Measurements from ENCODE around the gene NEK4. TPM values are rescaled to one million over a fixed set of nuclear protein-coding genes. Genes with fewer than 3 reads are reported as not detected.

Gene NEK4
- total and polyA plus RNA-seq, 10 of the 15 experiments (the other 5 are each of a cell fraction or from before 2014, with no cell fraction given), result 7.0 to 29.1 (median 16.4) TPM

DNA sequence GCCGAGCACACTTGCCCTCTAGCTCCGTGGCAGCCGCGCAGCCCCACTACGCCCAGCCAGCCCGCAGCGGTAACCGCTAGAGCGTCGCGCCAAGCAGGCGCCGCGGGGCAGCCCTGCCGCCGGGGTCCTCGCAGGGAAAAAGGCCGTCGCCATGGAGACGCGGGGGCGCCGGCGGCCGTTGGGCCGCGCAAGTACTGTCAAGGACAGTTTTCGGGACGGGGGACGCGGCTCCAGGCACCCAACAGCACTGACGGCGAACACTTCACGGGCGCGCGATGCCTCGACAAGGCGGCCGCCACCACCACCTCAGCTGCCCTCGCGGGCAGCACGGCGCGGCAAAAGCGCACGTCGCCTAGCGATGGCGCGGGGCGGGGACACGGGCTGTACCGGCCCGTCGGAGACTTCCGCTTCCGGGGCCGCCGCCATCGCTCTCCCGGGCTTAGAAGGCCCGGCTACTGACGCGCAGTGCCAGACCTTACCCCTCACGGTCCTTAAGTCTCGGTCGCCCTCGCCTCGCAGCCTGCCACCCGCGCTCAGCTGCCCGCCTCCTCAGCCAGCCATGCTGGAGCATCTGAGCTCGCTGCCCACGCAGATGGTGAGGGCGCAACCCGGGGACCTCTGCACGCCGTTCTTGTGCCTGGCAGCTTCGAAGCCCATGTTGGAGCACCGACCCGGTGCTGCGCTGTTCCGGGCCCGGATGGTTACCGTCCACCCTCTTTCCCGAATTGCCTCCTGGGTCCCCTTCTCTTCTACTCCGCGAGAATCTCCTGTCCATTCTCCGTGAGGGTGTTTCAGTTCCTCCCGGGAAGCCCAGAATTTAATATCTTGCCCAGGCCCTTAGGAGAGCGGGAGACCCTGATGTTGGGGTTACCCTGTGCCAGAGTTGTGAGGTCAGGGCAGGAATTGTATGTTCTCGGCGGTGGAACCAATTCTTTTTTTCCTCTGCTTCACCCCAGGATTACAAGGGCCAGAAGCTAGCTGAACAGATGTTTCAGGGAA lies 64.8 kb downstream of the NEK4 start, which contains the start of the genes GLT8D1 and SPCS1 (continued):
- TF ChIP-seq, protein P1, sequence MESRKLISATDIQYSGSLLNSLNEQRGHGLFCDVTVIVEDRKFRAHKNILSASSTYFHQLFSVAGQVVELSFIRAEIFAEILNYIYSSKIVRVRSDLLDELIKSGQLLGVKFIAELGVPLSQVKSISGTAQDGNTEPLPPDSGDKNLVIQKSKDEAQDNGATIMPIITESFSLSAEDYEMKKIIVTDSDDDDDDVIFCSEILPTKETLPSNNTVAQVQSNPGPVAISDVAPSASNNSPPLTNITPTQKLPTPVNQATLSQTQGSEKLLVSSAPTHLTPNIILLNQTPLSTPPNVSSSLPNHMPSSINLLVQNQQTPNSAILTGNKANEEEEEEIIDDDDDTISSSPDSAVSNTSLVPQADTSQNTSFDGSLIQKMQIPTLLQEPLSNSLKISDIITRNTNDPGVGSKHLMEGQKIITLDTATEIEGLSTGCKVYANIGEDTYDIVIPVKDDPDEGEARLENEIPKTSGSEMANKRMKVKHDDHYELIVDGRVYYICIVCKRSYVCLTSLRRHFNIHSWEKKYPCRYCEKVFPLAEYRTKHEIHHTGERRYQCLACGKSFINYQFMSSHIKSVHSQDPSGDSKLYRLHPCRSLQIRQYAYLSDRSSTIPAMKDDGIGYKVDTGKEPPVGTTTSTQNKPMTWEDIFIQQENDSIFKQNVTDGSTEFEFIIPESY (IDR thresholded peaks at IDR 0.05), result no peak
- TF ChIP-seq, protein P2, sequence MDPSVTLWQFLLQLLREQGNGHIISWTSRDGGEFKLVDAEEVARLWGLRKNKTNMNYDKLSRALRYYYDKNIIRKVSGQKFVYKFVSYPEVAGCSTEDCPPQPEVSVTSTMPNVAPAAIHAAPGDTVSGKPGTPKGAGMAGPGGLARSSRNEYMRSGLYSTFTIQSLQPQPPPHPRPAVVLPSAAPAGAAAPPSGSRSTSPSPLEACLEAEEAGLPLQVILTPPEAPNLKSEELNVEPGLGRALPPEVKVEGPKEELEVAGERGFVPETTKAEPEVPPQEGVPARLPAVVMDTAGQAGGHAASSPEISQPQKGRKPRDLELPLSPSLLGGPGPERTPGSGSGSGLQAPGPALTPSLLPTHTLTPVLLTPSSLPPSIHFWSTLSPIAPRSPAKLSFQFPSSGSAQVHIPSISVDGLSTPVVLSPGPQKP (IDR thresholded peaks at IDR 0.05; ENCODE audit: low read depth, low read length), result peak; percentile 69
- TF ChIP-seq ZZZ3 (IDR thresholded peaks at IDR 0.05; ENCODE audit: control insufficient read depth, insufficient read length, low read depth), result no peak
- TF ChIP-seq MYB (IDR thresholded peaks at IDR 0.05; ENCODE audit: borderline replicate concordance, low read depth, low read length), result peak; percentile 71; the same call in 1 of the 2 replicates
- no peak; the same call in 1 of the 2 replicates for TF ChIP-seq FOXM1 (IDR thresholded peaks at IDR 0.05; ENCODE audit: low read depth, low read length)
- TF ChIP-seq, protein P3, sequence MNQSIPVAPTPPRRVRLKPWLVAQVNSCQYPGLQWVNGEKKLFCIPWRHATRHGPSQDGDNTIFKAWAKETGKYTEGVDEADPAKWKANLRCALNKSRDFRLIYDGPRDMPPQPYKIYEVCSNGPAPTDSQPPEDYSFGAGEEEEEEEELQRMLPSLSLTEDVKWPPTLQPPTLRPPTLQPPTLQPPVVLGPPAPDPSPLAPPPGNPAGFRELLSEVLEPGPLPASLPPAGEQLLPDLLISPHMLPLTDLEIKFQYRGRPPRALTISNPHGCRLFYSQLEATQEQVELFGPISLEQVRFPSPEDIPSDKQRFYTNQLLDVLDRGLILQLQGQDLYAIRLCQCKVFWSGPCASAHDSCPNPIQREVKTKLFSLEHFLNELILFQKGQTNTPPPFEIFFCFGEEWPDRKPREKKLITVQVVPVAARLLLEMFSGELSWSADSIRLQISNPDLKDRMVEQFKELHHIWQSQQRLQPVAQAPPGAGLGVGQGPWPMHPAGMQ (IDR thresholded peaks at IDR 0.05; ENCODE audit: borderline replicate concordance), result peak; percentile 72
- TF ChIP-seq ZSCAN29 (IDR thresholded peaks at IDR 0.05), result peak; percentile 22; the same call in 1 of the 2 replicates
- TF ChIP-seq BHLHE40 (IDR thresholded peaks at IDR 0.05; ENCODE audit: borderline replicate concordance in 1 of 2, low read depth in 2 of 2, low read length in 1 of 2), result peak in 1 of 2 experiments; percentile 59; a peak in 1 of 4 replicates
- TF ChIP-seq, protein P4, sequence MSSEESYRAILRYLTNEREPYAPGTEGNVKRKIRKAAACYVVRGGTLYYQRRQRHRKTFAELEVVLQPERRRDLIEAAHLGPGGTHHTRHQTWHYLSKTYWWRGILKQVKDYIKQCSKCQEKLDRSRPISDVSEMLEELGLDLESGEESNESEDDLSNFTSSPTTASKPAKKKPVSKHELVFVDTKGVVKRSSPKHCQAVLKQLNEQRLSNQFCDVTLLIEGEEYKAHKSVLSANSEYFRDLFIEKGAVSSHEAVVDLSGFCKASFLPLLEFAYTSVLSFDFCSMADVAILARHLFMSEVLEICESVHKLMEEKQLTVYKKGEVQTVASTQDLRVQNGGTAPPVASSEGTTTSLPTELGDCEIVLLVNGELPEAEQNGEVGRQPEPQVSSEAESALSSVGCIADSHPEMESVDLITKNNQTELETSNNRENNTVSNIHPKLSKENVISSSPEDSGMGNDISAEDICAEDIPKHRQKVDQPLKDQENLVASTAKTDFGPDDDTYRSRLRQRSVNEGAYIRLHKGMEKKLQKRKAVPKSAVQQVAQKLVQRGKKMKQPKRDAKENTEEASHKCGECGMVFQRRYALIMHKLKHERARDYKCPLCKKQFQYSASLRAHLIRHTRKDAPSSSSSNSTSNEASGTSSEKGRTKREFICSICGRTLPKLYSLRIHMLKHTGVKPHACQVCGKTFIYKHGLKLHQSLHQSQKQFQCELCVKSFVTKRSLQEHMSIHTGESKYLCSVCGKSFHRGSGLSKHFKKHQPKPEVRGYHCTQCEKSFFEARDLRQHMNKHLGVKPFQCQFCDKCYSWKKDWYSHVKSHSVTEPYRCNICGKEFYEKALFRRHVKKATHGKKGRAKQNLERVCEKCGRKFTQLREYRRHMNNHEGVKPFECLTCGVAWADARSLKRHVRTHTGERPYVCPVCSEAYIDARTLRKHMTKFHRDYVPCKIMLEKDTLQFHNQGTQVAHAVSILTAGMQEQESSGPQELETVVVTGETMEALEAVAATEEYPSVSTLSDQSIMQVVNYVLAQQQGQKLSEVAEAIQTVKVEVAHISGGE (CRISPR knock-in tag; IDR thresholded peaks at IDR 0.05), result peak; percentile 71
- TF ChIP-seq, protein P5, sequence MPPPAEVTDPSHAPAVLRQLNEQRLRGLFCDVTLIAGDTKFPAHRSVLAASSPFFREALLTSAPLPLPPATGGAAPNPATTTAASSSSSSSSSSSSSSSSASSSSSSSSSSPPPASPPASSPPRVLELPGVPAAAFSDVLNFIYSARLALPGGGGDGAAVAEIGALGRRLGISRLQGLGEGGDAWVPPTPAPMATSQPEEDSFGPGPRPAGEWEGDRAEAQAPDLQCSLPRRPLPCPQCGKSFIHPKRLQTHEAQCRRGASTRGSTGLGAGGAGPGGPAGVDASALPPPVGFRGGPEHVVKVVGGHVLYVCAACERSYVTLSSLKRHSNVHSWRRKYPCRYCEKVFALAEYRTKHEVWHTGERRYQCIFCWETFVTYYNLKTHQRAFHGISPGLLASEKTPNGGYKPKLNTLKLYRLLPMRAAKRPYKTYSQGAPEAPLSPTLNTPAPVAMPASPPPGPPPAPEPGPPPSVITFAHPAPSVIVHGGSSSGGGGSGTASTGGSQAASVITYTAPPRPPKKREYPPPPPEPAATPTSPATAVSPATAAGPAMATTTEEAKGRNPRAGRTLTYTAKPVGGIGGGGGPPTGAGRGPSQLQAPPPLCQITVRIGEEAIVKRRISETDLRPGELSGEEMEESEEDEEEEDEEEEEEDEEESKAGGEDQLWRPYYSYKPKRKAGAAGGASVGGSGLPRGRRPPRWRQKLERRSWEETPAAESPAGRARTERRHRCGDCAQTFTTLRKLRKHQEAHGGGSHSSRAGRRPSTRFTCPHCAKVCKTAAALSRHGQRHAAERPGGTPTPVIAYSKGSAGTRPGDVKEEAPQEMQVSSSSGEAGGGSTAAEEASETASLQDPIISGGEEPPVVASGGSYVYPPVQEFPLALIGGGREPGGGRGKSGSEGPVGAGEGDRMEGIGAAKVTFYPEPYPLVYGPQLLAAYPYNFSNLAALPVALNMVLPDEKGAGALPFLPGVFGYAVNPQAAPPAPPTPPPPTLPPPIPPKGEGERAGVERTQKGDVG (CRISPR knock-in tag; IDR thresholded peaks at IDR 0.05), result no peak
- TF ChIP-seq SIN3A (IDR thresholded peaks at IDR 0.05; ENCODE audit: low read depth, low read length), result peak; percentile 98
- TF ChIP-seq NFXL1 (IDR thresholded peaks at IDR 0.05; ENCODE audit: borderline replicate concordance), result no peak
- no peak for TF ChIP-seq HDAC6 (IDR thresholded peaks at IDR 0.05; ENCODE audit: unreplicated experiment)
- TF ChIP-seq BCL11A (IDR thresholded peaks at IDR 0.05; ENCODE audit: low read depth, low read length), result no peak
- TF ChIP-seq TCF3 (IDR thresholded peaks at IDR 0.05; ENCODE audit: borderline replicate concordance, insufficient read depth, low read depth, low read length), result 0 out of 2 replicates have a peak, but pooled peaks have one; percentile 16
- peak; percentile 98 for TF ChIP-seq BMI1 (IDR thresholded peaks at IDR 0.05; ENCODE audit: borderline replicate concordance)
- no peak for TF ChIP-seq HDAC2 (IDR thresholded peaks at IDR 0.05)

All from GM12878 (cell line).